Measurements from ENCODE around the gene TMEM107.
"Not testable (repeated sequence)": the region's sequence is repeated elsewhere in the genome, so short reads cannot be mapped to it uniquely, and the experiment has no call there.

TMEM107 gene

GRCh38 chr17:8189711-8190477 is 13.7 kb upstream of the TMEM107 start, which contains the start of gene BORCS6:
BORCS6 (minus strand) TSS chr17:8190180; CDS start chr17:8190140, 40 bp downstream.
- DNase-seq (ENCODE audit: extremely low read depth in 1 of 2, low read depth in 1 of 2) = peak; percentile 86 to 91

DNA sequence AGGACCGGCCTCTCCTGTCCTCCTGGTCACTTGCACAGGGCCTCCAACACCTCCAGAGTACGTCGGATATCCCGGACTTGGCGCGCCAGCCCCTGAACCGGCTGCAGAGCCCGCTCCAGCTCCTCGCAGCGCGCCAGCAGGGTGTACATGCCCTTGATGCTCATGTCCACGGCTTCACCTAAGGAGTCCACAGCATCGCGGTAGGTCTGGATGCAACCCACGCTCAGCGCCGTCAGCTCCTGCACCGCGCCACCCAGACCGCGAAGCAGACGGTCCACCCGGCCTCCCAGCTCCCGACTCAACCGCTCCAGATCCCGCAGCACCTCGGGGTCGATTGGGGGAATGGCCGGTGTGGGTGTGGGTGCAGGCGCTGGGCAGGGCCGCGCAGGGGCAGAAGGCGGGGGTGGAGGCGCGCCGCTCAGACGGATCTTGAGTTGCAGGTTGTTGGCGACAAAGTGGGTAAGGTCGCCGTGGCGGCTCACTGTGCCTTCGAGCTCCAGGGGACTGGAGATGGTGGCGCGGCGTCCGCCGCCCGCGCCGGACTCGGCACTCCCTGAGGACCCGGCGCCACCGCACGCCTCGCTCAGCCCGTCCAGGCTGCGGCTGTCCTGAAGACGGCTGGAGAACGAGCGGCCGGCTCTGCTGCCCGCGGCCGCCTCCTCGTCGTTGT is 13.0 kb upstream of the TMEM107 start:
- DNase-seq (ENCODE audit: extremely low read depth in 1 of 2, low read depth in 1 of 2) = no peak

DNA sequence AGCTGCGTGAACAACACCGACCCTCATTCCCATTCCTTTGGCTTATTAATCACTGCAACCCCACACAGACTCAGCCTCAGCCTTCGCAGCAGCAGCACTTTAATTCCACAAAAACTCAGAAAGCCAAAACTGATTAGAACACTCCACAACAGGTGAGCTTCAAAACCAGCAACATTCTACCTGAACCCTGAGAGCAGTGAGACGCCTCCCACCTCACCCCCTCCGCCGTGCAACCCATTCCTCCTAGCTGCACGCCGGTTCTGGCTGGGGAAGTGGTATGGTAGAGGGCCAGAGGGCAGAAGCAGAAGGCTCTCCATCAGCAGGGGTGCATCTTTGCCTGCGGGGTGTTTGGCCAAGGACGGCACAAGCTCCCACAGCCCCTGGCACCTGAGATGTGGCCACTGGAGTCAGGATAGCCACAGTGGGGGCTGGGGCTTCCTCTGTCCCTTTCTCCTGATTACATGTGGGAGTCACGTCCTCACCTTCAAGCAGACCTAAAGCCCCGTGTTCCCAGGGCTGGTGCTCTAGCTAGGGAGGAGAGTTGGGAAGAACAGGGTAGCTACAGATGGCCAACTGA is 12.2 kb upstream of the TMEM107 start:
- no peak for DNase-seq (ENCODE audit: extremely low read depth in 1 of 2, low read depth in 1 of 2)

DNA sequence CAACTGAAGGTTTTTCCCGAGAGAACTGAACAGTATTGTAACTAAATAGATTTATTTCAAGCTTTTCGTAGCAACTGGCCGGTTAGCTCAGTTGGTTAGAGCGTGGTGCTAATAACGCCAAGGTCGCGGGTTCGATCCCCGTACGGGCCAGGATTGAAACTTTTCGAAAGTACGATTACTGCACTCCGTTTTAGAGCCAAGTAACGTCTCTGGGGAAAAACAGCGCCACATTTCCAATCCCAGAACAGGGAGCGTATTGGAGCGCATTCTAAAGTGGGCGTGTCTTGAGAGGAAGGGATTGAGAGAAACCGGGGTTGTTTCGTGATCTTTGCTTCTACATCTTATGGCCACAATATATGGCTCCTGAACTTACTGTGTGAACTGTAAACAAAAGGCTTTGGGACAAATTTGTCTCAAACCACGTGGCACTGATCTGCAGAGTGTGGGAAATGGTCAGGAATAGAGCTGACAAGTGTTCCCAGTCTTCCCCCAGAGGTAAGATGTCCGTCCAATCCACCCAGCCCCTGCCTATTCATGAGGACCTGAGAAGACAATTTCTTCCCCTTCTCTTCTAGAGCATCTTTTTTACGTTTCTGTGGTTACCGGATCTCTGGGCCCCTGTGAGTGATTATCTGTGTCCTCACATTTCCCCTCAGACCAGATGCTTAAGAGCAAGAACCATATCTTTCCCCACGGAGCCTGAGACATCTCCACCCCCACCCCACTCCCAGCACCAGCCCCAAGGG is 11.5 kb upstream of the TMEM107 start:
- DNase-seq (ENCODE audit: extremely low read depth in 1 of 2, low read depth in 1 of 2) = peak; percentile 74 to 76

DNA sequence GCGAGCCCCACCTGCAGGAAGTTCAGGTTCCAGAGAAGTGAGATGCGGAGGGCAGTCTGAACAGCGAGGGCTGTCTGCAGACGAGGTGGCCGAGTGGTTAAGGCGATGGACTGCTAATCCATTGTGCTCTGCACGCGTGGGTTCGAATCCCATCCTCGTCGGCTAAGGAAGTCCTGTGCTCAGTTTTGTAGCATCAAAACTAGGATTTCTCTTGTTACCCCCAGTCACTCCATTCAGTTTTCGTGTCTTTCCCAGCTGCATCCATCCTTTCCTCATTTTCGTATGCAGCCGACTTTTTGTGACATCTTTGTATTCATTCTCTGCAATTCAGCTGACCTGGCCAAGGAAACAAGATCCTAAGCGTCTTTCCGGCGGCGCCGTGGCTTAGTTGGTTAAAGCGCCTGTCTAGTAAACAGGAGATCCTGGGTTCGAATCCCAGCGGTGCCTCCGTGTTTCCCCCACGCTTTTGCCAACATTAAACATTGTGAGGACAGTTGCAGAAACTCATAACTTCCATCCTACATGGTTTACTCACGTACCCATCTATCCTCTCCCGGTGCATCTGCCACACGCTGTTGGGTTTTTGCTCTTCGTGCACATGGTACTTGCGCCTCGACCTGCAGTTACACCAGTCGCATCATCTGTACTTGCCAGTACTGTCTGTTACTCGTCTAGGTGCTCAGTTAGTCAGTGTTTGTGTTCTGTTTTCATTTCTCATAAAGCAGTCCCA is 10.8 kb upstream of the TMEM107 start:
- peak; percentile 71 to 79 for DNase-seq (ENCODE audit: extremely low read depth in 1 of 2, low read depth in 1 of 2)

GRCh38 chr17:8186446-8186786 is 10.2 kb upstream of the TMEM107 start:
- DNase-seq (ENCODE audit: extremely low read depth in 1 of 2, low read depth in 1 of 2) = no peak

- DNase-seq (ENCODE audit: extremely low read depth in 1 of 2, low read depth in 1 of 2) = peak; percentile 72 to 87
Measured at GRCh38 chr17:8185582-8186445, 9.6 kb upstream of the TMEM107 start.

GRCh38 chr17:8176998-8177731 is 985 bp upstream of the TMEM107 start:
- DNase-seq (ENCODE audit: extremely low read depth in 1 of 2, low read depth in 1 of 2) = no peak

DNA sequence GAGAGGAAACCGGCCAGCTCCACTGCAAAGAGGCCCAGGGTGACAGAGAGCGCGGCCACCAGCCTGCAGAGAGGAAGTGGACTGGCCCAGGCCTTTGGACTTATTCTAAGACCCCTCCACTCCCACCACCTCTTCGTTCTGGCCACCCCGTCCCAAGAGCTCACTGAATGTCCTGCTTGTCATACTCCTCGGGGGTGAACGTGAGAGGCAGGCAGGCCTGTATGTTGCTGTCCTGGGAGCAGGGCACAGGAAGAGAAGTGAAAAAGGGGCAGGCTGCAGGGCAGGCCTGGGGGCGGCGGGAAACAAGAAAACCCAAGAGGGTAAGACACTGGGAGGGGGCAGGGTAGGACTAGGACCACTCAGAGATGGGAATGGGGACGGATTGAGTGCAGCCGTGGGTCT is 384 bp downstream of the TMEM107 start:
- DNase-seq (ENCODE audit: extremely low read depth in 1 of 2, low read depth in 1 of 2) = no peak

- DNase-seq (ENCODE audit: extremely low read depth in 1 of 2, low read depth in 1 of 2) = no peak
Measured at GRCh38 chr17:8173871-8174322, 2.3 kb downstream of the TMEM107 start.

DNA sequence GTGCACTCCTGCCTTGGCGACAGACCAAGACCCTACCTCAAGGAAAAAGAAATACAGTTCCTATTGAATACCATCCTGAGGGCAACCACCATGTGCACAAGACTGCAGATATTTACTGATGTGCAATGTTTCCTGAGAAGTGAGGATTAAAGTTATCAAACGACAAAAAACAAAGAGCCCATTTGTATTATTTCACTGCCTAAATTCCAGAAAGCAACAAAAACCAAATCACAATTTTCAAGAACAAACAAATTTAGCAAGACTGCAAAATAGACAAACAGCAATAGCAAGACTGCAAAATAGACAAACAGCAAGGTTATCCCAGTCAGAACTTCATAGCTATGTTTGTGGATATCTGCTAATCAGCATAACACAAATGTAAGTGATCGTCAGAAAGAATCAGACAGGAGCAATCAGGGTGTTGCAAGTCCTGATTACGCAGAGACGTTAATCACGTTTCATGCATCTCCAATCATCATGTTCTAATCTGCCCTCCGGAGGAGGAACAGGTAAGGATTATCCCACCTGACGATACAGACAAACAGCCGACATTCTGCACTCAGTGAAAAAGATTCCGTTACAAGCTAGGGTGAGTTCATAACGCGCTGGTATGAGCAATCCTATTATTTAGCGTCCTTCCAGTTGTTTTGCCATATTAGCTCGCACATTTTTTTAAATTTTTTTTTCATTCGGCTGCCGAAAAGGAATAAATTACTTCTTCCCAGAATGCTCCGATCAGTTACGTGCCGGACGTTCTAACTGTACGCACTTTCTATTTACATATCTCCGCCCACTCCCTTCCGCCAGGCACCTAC is 2.9 kb downstream of the TMEM107 start:
- peak in 1 of 2 donors; percentile 55 for DNase-seq (ENCODE audit: extremely low read depth in 1 of 2, low read depth in 1 of 2)

GRCh38 chr17:8170186-8170585 is 6.0 kb downstream of the TMEM107 start:
- DNase-seq (ENCODE audit: extremely low read depth in 1 of 2, low read depth in 1 of 2) = not testable (repeated sequence)

- DNase-seq (ENCODE audit: extremely low read depth in 1 of 2, low read depth in 1 of 2) = no peak
Measured at GRCh38 chr17:8167526-8167925, 8.7 kb downstream of the TMEM107 start.

DNA sequence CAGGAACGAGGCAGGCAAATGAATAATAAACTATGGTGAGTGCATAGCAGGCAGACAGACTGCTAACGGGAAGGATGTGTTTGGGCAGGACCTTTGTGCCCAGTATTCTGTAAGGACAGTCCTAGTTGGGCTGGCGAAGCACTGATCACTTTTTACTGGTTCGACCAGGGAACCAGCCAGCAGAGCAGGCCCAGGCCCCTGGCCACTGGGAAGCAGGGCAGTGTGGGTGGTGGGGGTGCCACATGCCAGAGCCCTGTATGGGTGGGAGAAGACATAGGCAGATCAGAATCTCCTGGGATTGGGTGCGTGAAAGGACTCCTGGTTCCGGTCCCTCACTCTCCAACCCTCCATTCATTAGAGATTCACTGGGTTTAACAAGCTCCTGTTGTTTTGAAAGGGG is 9.4 kb downstream of the TMEM107 start:
- no peak for DNase-seq (ENCODE audit: extremely low read depth in 1 of 2, low read depth in 1 of 2)

DNA sequence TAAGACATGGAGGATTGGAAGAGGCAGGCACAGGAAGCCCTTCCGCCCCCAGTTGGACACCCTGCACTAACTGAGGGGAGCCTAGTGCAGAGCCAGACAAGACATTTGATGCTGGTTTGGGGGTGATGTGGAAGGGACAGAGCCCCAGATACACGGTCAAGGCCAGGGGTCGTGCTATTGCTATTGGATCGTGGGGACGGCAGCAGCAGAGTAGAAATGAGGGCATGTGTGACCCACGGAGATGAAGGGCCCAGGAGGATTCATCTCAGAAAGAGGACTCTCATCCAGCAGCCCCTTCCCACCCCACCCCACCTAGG is 11.4 kb downstream of the TMEM107 start:
- DNase-seq (ENCODE audit: extremely low read depth in 1 of 2, low read depth in 1 of 2) = no peak

DNA sequence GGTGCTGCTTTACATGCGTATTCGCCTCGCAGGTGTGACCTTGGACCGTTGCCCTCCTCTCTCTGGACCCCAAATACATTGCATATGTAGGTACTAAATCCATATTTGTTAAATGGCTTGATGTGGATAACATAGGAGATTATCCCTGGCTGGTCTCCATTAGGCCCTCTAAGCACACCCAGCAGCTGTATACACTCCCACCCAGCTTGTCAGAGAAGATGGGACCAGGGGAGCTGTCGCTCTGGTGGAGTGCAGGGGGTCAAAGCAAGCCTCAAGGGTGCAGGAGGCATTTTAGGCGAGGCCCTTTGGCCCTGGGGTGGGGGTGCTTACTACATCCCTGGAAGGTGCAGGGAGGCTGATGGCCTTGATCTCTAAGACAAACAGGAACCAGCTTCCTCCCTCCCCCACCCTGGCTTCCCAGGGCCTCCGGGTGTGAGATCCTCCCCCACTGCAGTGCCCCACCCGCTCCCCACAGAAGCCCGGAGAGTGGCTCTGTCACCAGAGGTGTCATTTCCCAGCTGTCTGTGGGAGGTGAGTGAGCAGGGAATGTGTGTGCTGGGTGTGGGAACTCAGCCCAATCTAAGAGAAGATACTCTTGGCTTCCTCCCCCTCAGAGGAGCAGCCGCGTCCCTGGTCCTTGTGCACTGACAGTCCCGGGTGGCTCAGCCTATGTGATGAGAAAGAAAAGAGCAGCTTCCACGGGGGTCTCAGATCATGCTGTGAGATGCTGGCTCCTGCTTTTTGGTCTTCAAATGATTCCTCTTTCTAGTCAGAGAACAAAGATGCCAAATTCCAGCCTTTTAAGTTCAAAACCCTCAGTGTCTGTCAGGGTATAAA is 12.0 kb downstream of the TMEM107 start:
- DNase-seq (ENCODE audit: extremely low read depth in 1 of 2, low read depth in 1 of 2) = peak in 1 of 2 donors; percentile 53

All from activated CD8-positive, alpha-beta memory T cell treated with anti-CD3 and anti-CD28 coated beads for 1 hour (primary cell).